ENCODE data around the gene LURAP1L.

LURAP1L gene

GRCh38 chr9:12813960-12814876 is 39.4 kb downstream of the LURAP1L start:
- DNase-seq, result no peak

- no peak for DNase-seq
Measured at GRCh38 chr9:12814877-12815237, 40.0 kb downstream of the LURAP1L start.

GRCh38 chr9:12815888-12816287 is 41.1 kb downstream of the LURAP1L start:
- no peak for DNase-seq

- no peak for DNase-seq
Measured at GRCh38 chr9:12816656-12817101, 41.9 kb downstream of the LURAP1L start.

- DNase-seq, result no peak
Measured at GRCh38 chr9:12817702-12818101, 42.9 kb downstream of the LURAP1L start.

- DNase-seq, result no peak
Measured at GRCh38 chr9:12818431-12819000, 43.7 kb downstream of the LURAP1L start.

- DNase-seq, result no peak
Measured at GRCh38 chr9:12819436-12820185, 44.8 kb downstream of the LURAP1L start.

GRCh38 chr9:12822111-12822510 is 47.3 kb downstream of the LURAP1L start:
- DNase-seq, result no peak

- DNase-seq, result no peak
Measured at GRCh38 chr9:12826924-12827565, 52.2 kb downstream of the LURAP1L start.

GRCh38 chr9:12833701-12834100 is 58.9 kb downstream of the LURAP1L start:
- no peak for DNase-seq

GRCh38 chr9:12838546-12838945 is 63.7 kb downstream of the LURAP1L start:
- DNase-seq, result no peak

GRCh38 chr9:12843735-12844134 is 68.9 kb downstream of the LURAP1L start:
- no peak for DNase-seq

GRCh38 chr9:12846035-12846434 is 71.2 kb downstream of the LURAP1L start:
- no peak for DNase-seq

- DNase-seq, result no peak
Measured at GRCh38 chr9:12847561-12847960, 72.7 kb downstream of the LURAP1L start.

GRCh38 chr9:12849486-12850003 is 74.7 kb downstream of the LURAP1L start:
- DNase-seq, result no peak

GRCh38 chr9:12851341-12852090 is 76.7 kb downstream of the LURAP1L start:
- no peak for DNase-seq

GRCh38 chr9:12853051-12853450 is 78.2 kb downstream of the LURAP1L start:
- DNase-seq, result no peak

- no peak for DNase-seq
Measured at GRCh38 chr9:12854221-12854620, 79.4 kb downstream of the LURAP1L start.

GRCh38 chr9:12855066-12855465 is 80.2 kb downstream of the LURAP1L start:
- DNase-seq, result no peak

GRCh38 chr9:12856603-12857002 is 81.8 kb downstream of the LURAP1L start:
- DNase-seq, result no peak

GRCh38 chr9:12859704-12860251 is 85.0 kb downstream of the LURAP1L start:
- DNase-seq, result no peak

- DNase-seq, result no peak
Measured at GRCh38 chr9:12860998-12861397, 86.2 kb downstream of the LURAP1L start.

All from GDM1 (cell line).